HG02970 (cell line): ENCODE measurements around the gene ENTREP3.
A peak's percentile ranks its signal among the peaks of the same experiment; 100 is the strongest.

Experiments
- ATAC-seq: cut with Tn5 transposase; IDR thresholded peaks from one replicate; pipeline ENCODE4 v1.9.1; 2021; ENCODE audit warnings: mild to moderate bottlenecking, moderate library complexity, moderate number of reproducible peaks; ENCODE audit not compliant: unreplicated experiment, low FRiP score

Gene ENTREP3

DNA sequence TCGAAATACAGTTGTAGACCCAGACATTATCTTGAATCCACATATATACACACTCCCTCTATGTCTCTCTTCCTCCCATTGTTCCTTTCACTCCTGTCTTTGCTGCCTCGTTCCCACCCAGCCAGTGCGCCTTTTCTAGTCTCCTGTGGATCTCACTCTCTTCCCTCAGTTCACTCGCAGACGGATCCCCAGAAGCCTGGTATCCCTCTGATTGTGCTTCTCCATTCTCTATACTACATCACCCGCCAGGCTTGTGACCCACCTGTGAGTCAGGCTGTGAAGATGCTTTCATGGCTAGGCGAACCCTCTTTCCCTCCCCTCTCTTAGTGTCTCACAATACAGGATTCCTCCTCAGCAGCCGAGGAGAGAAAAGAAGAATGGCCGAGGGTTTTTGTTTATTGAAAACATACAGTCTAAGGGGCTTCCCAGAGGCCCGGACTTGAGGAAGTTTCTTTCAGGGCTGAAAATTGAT lies 23.4 kb upstream of the ENTREP3 start:
- no peak for ATAC-seq

DNA sequence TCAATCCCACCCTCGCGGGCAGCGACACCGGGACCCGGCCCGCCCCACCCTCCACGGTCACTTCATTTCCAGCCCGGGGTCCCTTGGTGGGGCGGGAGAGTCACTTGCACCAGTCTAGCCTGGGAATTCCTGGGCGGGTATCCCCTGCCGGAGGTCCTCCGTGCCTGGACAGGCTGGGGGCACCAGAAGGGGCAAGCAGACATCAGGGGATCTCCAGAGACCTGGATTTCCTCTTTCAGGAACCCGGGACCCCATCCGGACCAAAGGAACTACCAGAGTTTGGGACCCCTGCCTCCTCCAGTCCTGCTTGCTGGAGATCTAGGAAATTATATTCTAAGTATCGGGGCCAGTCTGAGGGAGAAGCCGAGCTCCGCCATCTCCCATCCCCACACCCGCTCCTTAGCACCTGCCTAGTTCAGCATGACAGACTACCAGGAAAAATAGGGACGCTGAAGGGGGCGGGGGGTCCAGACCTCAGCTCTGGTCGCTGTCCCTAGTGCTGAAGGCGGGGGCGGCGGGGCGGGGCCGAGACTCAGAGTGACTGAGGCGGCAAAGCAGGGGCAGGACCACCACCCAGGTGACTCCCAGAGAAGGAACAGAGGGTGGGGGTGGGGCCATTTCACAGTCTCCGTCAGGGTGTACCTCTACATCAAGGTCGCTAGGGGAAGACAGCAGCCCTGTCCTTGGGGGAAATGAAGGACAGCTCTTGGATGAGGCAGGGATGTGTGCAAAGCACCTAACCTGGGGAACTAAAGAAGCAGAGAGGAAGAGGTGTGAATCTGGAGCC lies 22.8 kb upstream of the ENTREP3 start:
- ATAC-seq = no peak

- peak; percentile 64 for ATAC-seq
Measured at GRCh38 chr1:155277070-155277901, 22.0 kb upstream of the ENTREP3 start, which contains the start of gene HCN3. HCN3 (plus strand) TSS chr1:155277463; CDS start chr1:155277591, 128 bp downstream.

GRCh38 chr1:155273343-155274245 lies 18.3 kb upstream of the ENTREP3 start, which contains the start of gene CLK2:
CLK2 (minus strand) TSS chr1:155273504; CDS start chr1:155270977, 2,527 bp downstream.
- ATAC-seq = peak; percentile 67

GRCh38 chr1:155272466-155273342 lies 17.4 kb upstream of the ENTREP3 start:
- peak; percentile 33 for ATAC-seq

DNA sequence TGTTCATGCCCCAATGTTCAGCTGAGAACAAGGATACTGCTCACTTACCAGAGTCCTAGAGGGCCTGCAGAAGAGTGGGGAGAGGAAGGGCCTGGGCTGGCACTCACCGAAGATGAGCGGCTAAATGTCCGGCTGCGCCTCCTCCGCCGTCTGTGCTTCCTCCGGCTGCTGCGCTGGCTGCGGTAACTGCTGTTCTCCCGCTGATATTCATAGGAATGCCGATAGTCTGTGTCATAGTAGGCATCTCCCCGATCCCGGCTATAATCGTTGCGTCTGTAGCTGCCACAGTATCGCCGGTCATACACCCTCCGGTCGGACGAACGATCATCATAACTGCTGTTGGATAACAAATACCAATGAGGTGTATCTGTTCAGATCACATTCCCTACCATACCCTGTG lies 14.1 kb upstream of the ENTREP3 start:
- no peak for ATAC-seq

DNA sequence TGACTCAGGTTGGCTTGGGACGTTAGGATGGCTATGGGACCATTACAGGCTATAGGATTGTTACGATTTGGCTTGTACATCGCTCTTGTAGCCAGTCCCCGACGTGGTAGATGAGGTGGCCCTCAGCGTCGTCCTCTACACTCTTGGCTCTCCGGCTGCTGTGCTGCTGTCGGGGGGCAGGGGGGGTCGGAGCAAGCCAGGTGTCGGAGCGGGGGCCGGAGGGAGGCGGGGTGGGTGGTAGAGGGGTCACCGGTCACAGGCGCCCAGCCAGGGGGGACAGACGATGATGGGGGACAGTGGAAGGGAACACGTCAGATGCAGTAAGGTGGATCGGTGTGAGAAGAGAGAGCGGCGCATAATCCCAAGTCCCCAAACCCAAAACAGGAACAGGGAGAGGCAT lies 13.3 kb upstream of the ENTREP3 start:
- ATAC-seq = no peak

- ATAC-seq = no peak
Measured at GRCh38 chr1:155267373-155267772, 12.1 kb upstream of the ENTREP3 start.

DNA sequence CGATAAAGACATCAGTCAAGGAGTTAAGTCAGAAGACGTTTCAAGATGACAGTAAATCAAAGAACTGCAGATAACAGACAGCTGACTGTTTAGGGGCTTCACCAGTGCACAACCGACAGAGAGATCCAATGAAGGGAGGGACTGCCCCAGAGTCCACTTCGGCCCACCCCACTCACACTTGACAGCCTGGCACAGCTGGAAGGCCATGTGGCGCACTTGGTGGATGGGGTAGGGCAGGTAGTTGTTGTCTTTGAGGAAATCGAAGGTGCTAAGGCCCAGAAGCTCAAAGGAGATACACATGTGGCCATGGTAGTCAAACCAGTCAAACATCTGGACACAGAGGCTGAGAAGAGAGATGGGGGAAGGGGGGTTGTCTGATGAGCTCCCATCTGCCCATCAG lies 11.3 kb upstream of the ENTREP3 start:
- ATAC-seq = no peak

DNA sequence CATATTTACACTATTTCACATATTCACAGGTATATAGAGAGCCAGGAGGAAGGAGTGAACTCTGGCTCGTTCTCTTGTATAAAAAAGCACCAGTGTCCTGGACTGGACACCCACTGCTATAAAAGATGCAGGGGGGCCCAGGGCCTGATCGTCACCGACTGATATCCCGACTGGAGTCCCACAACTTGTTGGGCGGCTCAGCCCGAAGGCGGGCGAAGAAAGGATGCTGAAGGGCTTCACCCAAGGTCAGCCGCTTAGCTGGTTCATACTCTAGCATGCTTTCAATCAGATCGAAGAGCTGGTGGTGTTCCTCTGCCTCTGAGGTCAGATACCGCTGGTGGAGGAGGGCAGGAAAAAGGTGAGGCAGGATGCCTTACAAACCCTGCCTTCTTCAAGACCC lies 7.8 kb upstream of the ENTREP3 start:
- no peak for ATAC-seq

GRCh38 chr1:155261852-155262673 lies 6.8 kb upstream of the ENTREP3 start, which contains the start of gene SCAMP3:
SCAMP3 (minus strand) TSS chr1:155262360; CDS start chr1:155262151, 209 bp downstream.
- ATAC-seq = peak; percentile 72

DNA sequence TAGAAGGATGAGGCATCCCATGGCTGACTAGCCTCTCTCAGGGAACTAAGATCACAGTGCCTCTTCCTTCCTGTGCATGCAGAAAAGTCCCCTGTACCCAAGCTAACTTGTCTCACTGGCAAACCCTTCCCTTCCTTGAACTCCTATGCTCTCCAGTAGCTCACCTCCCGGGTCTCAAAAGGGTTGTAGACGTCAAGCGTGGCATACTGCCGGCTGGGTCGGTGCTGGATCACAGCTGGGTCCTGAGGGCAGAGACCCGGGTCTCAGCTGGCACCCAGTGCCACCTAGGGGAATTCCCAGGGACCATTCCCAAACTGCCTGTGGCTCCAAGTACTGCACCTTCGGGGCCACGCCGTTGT lies 6.2 kb upstream of the ENTREP3 start:
- ATAC-seq = peak; percentile 9

GRCh38 chr1:155260276-155260675 lies 5.0 kb upstream of the ENTREP3 start:
- no peak for ATAC-seq

GRCh38 chr1:155256058-155256852 lies 972 bp upstream of the ENTREP3 start:
- ATAC-seq = no peak

- ATAC-seq = no peak
Measured at GRCh38 chr1:155254714-155255242, 505 bp downstream of the ENTREP3 start.

DNA sequence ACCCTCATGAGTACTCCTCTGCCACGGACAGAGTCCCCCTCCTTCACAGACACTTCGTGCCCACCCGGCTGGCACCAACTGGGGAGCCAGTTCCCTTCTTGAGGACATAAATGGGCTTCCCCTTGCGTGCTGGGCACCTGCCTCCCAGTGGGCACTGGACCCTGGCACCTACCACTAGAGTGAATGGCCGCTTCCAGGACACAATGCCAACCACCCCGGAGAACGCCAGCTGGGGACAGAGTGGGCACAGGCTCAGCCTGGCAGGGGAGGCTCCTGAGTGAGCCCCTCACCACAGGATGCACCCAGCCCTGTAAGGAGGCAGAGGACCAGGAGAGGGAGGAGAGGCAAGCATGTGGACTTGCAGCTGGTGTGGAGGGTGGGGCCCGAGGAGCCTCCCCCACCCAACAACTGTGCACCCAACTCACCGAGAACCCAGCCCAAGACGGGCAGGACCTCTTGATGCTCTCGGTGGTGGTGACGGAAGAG lies 1.0 kb downstream of the ENTREP3 start:
- ATAC-seq = no peak

DNA sequence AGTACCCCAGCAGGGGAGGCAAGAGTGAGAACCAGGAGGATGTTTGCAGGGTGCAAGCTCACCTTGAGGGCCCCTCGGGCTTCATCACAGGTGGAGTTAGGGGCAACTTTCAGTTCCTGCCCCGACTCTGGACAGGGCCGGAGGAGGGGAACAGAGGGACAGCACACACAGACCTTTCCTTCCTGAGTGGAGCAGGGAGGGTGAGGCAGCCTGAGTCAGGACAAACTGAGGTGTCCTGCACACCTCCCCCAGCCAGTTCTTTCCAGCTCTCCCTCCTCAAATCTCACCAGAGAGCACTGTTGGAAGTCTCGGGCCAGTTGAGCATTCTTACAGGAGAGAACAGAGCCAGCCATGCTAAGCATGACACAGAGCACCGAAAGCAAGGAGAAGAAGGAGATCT lies 1.5 kb downstream of the ENTREP3 start:
- no peak for ATAC-seq
